GM19238 (cell line): Measurements from ENCODE around the gene EEFSEC.

Experiments used
- DNase-seq: peaks from one replicate; pipeline ENCODE4 v3.0.0; 2011; ENCODE audit warnings: low spot score; ENCODE audit not compliant: insufficient read length

EEFSEC gene

DNA sequence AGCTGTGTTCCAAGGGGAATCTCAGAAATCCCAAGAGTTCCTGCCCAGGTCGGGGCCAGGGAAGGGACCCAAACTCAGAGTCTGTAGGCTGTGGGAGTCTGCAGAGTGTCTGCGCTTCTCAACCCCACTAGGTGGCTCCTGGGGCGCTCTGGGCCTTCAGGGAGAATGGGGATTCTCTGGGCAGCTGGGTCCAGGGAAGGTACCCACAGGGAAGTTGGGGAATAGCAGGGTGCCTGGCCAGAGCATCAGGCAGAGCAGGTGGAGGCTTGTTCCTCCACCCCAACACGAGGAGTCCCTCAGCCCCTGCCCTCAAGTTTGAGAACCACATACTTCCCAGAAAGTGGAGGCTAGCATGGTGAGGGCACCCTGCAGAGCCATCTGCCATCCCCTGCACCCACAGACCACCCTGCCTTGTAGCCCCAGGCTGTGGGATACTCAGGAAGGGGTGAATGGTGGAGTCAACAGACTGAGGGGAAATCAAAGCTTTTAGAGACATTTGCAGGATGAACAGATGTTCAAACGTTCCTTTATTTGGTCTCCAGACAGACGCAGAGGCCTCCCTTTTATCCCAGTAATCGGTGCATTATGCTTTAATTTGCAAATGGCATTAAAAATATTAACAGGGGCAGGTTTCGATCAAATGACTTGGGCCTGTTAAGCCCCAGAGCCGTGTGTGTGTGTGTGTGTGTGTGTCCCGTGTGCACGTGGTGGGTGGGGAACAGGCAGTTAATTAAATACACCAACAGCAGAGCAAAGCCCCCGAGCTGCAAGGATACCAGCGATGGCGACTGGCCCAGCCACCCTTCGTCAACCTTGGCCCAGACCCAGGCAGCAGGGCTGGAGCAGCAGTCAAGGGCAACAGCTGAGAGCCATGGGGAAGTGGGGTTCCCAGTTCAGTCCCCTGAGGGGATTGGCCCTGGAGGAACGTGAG is 255.7 kb downstream of the EEFSEC start:
- no peak for DNase-seq

- no peak for DNase-seq
Observed at GRCh38 chr3:128409624-128410581, 256.6 kb downstream of the EEFSEC start.

DNA sequence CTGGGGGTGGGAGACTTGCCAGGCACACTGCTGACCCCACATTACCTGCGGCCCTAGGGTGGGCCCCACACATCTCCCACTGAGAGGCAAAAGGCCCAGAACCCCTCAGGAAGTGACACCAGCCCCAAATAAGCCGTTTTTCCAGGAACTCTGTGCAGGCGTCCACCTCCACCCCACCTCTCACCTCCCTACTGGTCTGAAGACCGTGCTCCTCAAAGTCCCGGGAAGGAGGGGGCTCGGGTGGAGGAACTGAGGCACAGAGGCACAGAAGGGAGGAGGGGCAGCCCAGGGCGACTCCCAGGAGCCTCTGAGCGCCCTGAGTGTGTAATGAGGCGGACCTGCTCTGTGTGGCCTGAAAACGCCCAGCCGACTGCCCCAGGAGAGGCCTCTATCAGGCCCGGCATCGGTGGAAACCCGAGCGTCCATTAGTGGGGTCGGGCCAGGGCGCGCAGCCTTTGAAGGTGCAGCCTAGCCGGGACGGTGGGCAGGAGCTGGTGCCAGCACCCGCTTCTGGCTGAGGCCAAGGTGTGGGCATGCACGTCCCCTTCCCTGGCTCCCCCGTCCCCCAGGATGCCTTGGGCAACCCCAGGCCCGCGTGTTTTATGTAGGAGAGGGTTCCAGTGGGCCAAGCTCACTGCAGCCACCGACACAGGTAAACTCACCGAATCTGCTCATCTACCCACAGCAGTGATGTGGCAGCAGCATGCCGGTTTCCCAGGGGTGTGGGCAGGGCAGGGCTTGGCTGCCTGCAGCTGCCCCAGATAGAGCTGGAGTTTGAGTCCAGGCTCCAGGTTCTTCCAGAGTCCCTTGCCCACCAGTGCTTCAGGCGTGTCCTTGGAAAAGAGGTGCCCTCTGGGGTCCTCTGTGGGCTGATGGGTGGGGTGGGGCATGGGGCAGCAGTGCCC is 257.6 kb downstream of the EEFSEC start:
- no peak for DNase-seq

GRCh38 chr3:128411574-128412064 is 258.3 kb downstream of the EEFSEC start:
- DNase-seq: no peak

- DNase-seq: no peak
Observed at GRCh38 chr3:128412180-128413002, 259.1 kb downstream of the EEFSEC start.

DNA sequence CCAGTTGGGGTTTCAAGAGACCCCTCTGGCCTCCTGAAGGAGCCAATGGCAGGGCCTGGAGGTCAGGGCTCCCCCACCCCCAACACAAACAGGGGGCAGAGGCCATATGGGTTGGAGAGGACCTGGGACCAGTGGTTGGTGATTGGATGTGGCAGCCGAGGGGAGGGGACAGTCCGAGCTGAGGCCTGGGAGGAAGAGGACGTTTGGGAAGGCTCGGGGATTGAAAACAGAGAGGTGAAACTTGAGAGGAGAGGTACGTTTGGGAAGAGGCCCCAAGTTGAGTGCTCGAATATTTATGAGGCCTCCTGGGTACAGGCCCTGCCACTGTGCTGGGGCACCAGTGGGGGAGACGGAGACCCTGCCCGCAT is 259.7 kb downstream of the EEFSEC start:
- DNase-seq: no peak

- no peak for DNase-seq
Observed at GRCh38 chr3:128413413-128414205, 260.3 kb downstream of the EEFSEC start.

DNA sequence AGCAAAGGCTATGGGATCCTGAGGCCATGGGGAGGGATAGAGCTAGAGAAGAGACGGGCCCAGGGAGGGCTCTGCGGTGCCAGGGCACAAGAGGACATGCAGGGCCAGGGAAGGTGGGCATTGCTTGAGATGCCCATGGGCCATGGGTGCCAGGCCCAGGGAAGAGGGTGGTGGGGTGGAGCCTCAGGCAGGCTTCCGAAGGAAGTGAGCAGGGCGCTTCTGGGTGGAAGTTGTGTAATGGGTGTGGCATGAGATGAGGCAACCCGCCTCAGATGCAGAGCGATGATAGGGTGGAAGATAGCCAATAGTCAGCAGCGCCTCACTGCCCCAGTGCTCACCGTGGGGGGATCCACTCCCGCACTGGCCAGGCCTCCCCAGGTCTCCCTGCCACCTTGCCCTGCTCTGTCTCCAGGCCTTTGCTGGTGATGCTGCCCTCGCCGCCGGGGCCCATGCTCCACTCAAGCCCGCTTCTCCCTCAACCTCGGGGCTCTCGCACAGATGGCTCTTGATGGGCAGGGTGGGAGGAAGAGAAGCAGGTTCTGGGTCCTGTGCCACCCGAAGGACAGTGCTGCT is 262.0 kb downstream of the EEFSEC start:
- DNase-seq: no peak

GRCh38 chr3:128415773-128416577 is 262.7 kb downstream of the EEFSEC start:
- DNase-seq: no peak

DNA sequence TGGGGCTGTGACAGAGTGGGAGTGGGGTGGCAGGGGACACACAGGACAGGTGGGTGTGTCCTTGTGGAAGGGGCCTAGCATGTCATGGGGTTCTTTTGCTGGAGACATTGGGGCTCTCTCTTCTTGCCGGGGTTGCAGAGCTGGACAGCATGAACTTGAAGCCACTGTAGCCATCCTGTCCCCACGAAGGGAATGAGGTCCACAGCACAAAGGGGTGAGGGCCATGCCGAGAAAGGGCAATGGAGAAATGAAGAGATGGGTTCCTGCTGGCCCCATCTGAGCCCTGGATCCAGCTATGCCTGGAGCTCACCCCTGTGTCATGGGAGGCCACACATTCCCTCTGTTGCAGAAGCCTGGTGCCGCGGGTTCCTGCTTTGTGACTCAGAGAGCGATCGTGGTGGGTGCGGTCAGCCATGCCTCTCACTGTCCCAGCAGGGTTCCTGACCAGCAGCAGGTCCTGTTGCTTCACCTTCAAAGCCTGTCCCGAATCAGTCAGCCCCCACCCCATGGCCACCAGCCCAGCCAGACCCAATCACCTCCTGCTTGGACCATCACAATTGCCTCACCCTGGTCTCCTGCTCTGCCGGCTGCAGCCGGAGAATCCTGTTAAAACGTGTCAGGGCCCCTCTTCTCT is 263.4 kb downstream of the EEFSEC start:
- DNase-seq: no peak

GRCh38 chr3:128418900-128419299 is 265.6 kb downstream of the EEFSEC start:
- DNase-seq: no peak

DNA sequence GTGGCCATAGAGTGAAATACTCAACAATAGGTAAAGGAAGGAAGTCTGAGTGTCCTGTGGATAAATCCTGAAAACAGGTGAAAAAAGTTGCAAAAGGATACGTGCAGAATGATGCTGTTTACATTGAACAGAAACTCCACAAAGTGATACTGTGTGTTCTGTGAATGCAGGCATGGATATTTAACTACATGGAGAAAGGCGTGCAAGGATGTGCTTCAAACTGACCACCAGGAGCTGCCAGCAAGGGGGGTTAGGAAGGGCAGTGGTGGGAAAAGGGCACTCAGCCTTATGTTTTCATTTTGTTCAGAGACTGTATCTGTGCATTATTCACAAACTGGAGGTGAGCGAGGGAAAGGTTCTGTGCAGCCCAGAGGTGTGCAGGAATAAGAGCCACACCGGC is 266.0 kb downstream of the EEFSEC start:
- DNase-seq: no peak

- no peak for DNase-seq
Observed at GRCh38 chr3:128420289-128420688, 267.0 kb downstream of the EEFSEC start.

GRCh38 chr3:128420720-128421438 is 267.6 kb downstream of the EEFSEC start:
- no peak for DNase-seq

GRCh38 chr3:128421439-128421836 is 268.2 kb downstream of the EEFSEC start:
- no peak for DNase-seq

- DNase-seq: no peak
Observed at GRCh38 chr3:128421966-128422365, 268.7 kb downstream of the EEFSEC start.
